ENCODE results near the gene COPG2. TPM values are rescaled to one million over a fixed set of nuclear protein-coding genes. Genes with fewer than 3 reads are reported as not detected.

Gene COPG2
- total RNA-seq, 2 experiments from 2014 or later = 29.9 to 32.2 TPM

DNA sequence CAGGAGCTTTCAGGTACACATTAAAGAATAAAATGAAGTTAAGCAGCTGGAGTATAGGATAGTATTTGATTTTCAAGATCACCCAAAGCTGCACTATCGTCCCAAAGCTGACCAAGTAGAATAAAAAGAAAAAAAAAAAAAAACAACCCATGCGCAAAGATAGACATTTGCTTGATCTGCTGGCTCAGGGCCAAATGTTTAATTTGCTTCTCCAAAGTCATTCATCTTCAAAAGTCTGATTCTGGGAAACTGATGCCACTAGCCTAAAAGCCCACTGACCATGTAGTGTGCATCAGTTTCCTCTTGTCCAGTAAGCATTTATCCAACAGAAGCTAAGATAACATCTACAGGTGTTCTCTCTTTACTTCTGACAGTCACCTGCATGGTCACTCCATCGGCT lies 162.2 kb downstream of the COPG2 start:
- intact Hi-C loops (cut with micrococcal nuclease; ENCODE audit: unreplicated experiment) = no loop called here

DNA sequence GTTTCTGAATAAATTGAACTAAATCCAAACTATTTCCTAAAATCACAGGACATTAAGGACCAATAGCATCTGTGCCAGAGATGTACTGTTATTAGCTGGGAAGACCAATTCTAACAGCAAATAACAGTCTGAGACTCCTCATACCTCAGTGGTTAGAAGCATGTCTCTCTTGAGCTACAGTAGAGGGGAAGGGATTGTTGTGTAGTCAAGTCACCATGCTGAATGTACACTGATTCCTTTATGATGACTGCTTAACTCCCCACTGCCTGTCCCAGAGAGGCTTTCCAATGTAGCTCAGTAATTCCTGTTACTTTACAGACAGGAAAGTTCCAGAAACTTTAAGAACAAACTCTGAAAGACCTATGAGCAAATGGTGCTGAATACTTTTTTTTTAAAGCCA lies 162.8 kb downstream of the COPG2 start:
- Histone ChIP-seq H3K4me1 (ENCODE audit: insufficient read depth, low read length, poor library complexity, severe bottlenecking) (no peaks in the 10 kb centered on the region), H3K4me2 (ENCODE audit: low read length) (no peak overlapping the region), H3K27ac (ENCODE audit: low read depth, low read length, poor library complexity, severe bottlenecking) (no peak overlapping the region), H3K4me3 (ENCODE audit: low read depth, low read length, poor library complexity, severe bottlenecking) (no peak overlapping the region), H4K20me1 (ENCODE audit: insufficient read depth, low read length) (no peaks in the 10 kb centered on the region), H2AFZ (ENCODE audit: low read length) (no peak overlapping the region), H3K9me2 (ENCODE audit: insufficient read depth, low read length) (no peaks in the 10 kb centered on the region), H3K79me2 (ENCODE audit: insufficient read depth, low read depth, low read length) (no peaks in the 10 kb centered on the region), H3K9me3 (ENCODE audit: low read length) (no peaks in the 10 kb centered on the region), H3K36me3 (ENCODE audit: insufficient read depth, low read length) (peaks cover 13% of the 10 kb centered on the region)
- CTCF ChIA-PET (ENCODE audit: unreplicated experiment) = no interaction called here
- intact Hi-C loops (cut with micrococcal nuclease; ENCODE audit: unreplicated experiment) = no loop called here
- DNase-seq (ENCODE audit: low spot score) = no peak
- POLR2A ChIA-PET = interaction anchor here (0.7 to 1.3 kb wide), 2 partner anchors 38 to 65 kb away, joined by 3 read pairs; partner anchors contain the start of gene CEP41
- TF ChIP-seq CTCF (conservative IDR thresholded peaks at IDR 0.05; ENCODE audit: low read length) = no peak
- TF ChIP-seq EZH2phosphoT487 (IDR thresholded peaks at IDR 0.05; ENCODE audit: borderline replicate concordance, low read depth, low read length) = no peak
- no TSS peak for BruUV-seq (replicated peaks)

More for the DNA sequence above, 162.2 kb downstream of the COPG2 start:
- ChIA-PET CTCF (ENCODE audit: unreplicated experiment) (no interaction called here), POLR2A (interaction anchor here (0.6 to 1.3 kb wide), 4 partner anchors 24 to 357 kb away, joined by 3 to 5 read pairs (median 4); no protein-coding TSS in a partner anchor)
- Histone ChIP-seq H3K36me3 (ENCODE audit: insufficient read depth, low read length) (peaks cover 13% of the 10 kb centered on the region), H3K27ac (ENCODE audit: low read depth, low read length, poor library complexity, severe bottlenecking) (no peak overlapping the region), H3K9me2 (ENCODE audit: insufficient read depth, low read length) (no peaks in the 10 kb centered on the region), H4K20me1 (ENCODE audit: insufficient read depth, low read length) (no peaks in the 10 kb centered on the region), H3K4me2 (ENCODE audit: low read length) (no peak overlapping the region), H3K4me3 (ENCODE audit: low read depth, low read length, poor library complexity, severe bottlenecking) (no peak overlapping the region), H3K79me2 (ENCODE audit: insufficient read depth, low read depth, low read length) (no peaks in the 10 kb centered on the region), H3K4me1 (ENCODE audit: insufficient read depth, low read length, poor library complexity, severe bottlenecking) (no peaks in the 10 kb centered on the region), H3K9me3 (ENCODE audit: low read length) (no peaks in the 10 kb centered on the region), H2AFZ (ENCODE audit: low read length) (no peak overlapping the region)
- DNase-seq (ENCODE audit: low spot score) = no peak
- no peak for TF ChIP-seq CTCF (conservative IDR thresholded peaks at IDR 0.05; ENCODE audit: low read length)
- no peak for TF ChIP-seq EZH2phosphoT487 (IDR thresholded peaks at IDR 0.05; ENCODE audit: borderline replicate concordance, low read depth, low read length)
- BruUV-seq (replicated peaks) = TSS peak; percentile 69

DNA sequence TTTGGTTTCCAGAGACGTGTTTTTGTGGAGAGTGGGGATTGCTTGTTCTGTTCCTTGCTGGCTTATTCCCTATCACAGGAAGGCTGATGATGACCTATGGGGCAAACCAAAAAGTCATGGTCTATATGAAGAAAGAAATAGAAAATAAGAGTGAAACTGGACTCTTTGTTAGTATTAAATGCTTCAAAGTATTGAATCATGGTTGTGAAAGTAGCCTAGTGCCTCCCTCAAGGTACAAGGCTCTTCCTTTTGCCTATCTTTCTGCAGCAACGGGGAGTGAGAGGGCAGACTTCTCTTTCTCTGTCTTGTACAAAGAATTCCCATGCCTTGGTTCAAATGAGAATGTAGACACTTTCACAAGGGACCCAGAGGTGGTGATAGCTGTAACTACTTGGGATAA lies 167.6 kb downstream of the COPG2 start:
- no peak for DNase-seq (ENCODE audit: low spot score)
- H3K4me3 ChIP-seq (ENCODE audit: low read depth, low read length, poor library complexity, severe bottlenecking) = no peak overlapping the region
- no peaks in the 10 kb centered on the region for H3K9me3 ChIP-seq (ENCODE audit: low read length)
- ChIA-PET POLR2A (interaction anchor here (0.6 kb wide), 1 partner anchor 72 kb away, joined by 6 read pairs; no protein-coding TSS in a partner anchor), CTCF (ENCODE audit: unreplicated experiment) (no interaction called here)
- H3K36me3 ChIP-seq (ENCODE audit: insufficient read depth, low read length) = peaks cover 5% of the 10 kb centered on the region; the same call in 1 of the 2 replicates
- TF ChIP-seq EZH2phosphoT487 (IDR thresholded peaks at IDR 0.05; ENCODE audit: borderline replicate concordance, low read depth, low read length) = no peak
- no peak for TF ChIP-seq CTCF (conservative IDR thresholded peaks at IDR 0.05; ENCODE audit: low read length)
- H4K20me1 ChIP-seq (ENCODE audit: insufficient read depth, low read length) = no peaks in the 10 kb centered on the region
- no peak overlapping the region for H3K27ac ChIP-seq (ENCODE audit: low read depth, low read length, poor library complexity, severe bottlenecking)
- intact Hi-C loops (cut with micrococcal nuclease; ENCODE audit: unreplicated experiment) = no loop called here
- H3K9me2 ChIP-seq (ENCODE audit: insufficient read depth, low read length) = no peaks in the 10 kb centered on the region
- no peaks in the 10 kb centered on the region for H3K79me2 ChIP-seq (ENCODE audit: insufficient read depth, low read depth, low read length)
- no TSS peak for BruUV-seq (replicated peaks)
- H3K4me2 ChIP-seq (ENCODE audit: low read length) = no peak overlapping the region
- H2AFZ ChIP-seq (ENCODE audit: low read length) = no peak overlapping the region
- no peaks in the 10 kb centered on the region for H3K4me1 ChIP-seq (ENCODE audit: insufficient read depth, low read length, poor library complexity, severe bottlenecking)

All from OCI-LY7 (cell line).